H1 (cell line): ENCODE data around the gene THOC6. TPM values are rescaled to one million over a fixed set of nuclear protein-coding genes. Genes with fewer than 3 reads are reported as not detected.

Source experiments
- BCL11A ChIP-seq, 2 experiments: IDR thresholded peaks; one replicate each; pipeline ENCODE4 v1.6.1; 2011; ENCODE audit warnings: low read depth in 2 of 2, low read length in 2 of 2, mild to moderate bottlenecking in 2 of 2
- JUN ChIP-seq: IDR thresholded peaks from 2 replicates; pipeline ENCODE4 v1.6.1; 2011; ENCODE audit warnings: low read depth, mild to moderate bottlenecking, improper control_type of control experiment, low read length
- NANOG ChIP-seq: IDR thresholded peaks from 2 replicates; pipeline ENCODE4 v1.6.1; 2011; ENCODE audit warnings: low read length, low read depth, mild to moderate bottlenecking, inconsistent platforms; ENCODE audit not compliant: insufficient read depth, poor library complexity, severe bottlenecking
- PHF8 ChIP-seq: fragments of 200-600 bp; sonication (generic); conservative IDR thresholded peaks from 2 replicates; pipeline ENCODE4 v1.7.1; 2012; ENCODE audit warnings: low read depth, mild to moderate bottlenecking, inconsistent platforms, low read length, moderate library complexity
- SAP30 ChIP-seq: fragments of 300-600 bp; sonication (generic); IDR thresholded peaks from 2 replicates; pipeline ENCODE4 v1.7.1; 2012; ENCODE audit warnings: low read length, moderate library complexity, mild to moderate bottlenecking, inconsistent platforms; ENCODE audit not compliant: insufficient read depth, insufficient replicate concordance
- polyA plus RNA-seq, 7 experiments: library from polyadenylated mRNA; depleted of rRNA in 3 of 7; stranded (reverse) in 5 of 7; unstranded in 2 of 7; fragments of >200 nt in 5 of 7; fragments of 200-250 nt in 2 of 7; gene quantifications; 1 replicate in 5 of 7; 2 replicates in 1 of 7; 4 replicates in 1 of 7; pipeline versions ENCODE4 v1.2.1 to v1.2.3, GENCODE V29; 2011 to 2013; ENCODE audit warnings: missing spikeins in 2 of 7, mixed read lengths in 2 of 7
- total RNA-seq: library from RNA; stranded (reverse); fragmentation: NEBNext Ultra II Directional; extraction: Animal tissue kit (Norgen Biotek cat#: 25700); gene quantifications from 2 replicates; pipeline ENCODE4 v1.2.1, GENCODE V29; 2021
- TF ChIP-seq, protein P1 (sequence below): fragments of 300-600 bp; sonication (generic); IDR thresholded peaks from 2 replicates; pipeline ENCODE4 v1.7.1; 2012; ENCODE audit warnings: low read length, moderate library complexity, mild to moderate bottlenecking, inconsistent platforms; ENCODE audit not compliant: insufficient replicate concordance
- TF ChIP-seq, protein P2 (sequence below), 3 experiments: IDR thresholded peaks; 1 replicate in 2 of 3; 2 replicates in 1 of 3; pipeline versions ENCODE4 v1.5.1 to v1.6.1; 2011; ENCODE audit warnings: low read length in 3 of 3, mild to moderate bottlenecking in 3 of 3, inconsistent platforms in 2 of 3, low read depth in 1 of 3, moderate library complexity in 1 of 3; ENCODE audit not compliant: insufficient read depth in 1 of 3; ENCODE audit errors: control extremely low read depth in 1 of 3

The THOC6 gene
- total and polyA plus RNA-seq, 2 of the 8 experiments (the other 6 are each of a cell fraction or from before 2014, with no cell fraction given) = 78.5 to 111 TPM

DNA sequence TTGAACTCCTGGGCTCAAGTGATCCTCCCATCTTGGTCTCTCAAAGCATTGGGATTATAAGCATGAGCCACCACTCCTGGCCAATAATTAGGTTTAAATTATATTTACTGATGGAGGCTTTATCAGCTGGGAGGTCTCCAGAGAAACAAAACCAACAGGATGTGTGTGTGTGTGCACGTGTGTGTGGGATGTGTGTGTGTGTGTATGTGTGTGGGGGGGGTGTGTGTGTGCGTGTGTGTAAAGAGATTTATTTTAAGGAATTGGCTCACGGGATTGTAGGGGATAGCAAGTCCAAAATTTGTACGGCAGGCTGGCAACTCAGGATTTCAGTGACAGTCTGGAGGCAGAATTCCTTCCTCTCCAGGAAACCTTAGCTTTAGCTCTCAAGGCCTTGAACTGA lies 27.2 kb downstream of the THOC6 start (continued):
- TF ChIP-seq, protein P1, sequence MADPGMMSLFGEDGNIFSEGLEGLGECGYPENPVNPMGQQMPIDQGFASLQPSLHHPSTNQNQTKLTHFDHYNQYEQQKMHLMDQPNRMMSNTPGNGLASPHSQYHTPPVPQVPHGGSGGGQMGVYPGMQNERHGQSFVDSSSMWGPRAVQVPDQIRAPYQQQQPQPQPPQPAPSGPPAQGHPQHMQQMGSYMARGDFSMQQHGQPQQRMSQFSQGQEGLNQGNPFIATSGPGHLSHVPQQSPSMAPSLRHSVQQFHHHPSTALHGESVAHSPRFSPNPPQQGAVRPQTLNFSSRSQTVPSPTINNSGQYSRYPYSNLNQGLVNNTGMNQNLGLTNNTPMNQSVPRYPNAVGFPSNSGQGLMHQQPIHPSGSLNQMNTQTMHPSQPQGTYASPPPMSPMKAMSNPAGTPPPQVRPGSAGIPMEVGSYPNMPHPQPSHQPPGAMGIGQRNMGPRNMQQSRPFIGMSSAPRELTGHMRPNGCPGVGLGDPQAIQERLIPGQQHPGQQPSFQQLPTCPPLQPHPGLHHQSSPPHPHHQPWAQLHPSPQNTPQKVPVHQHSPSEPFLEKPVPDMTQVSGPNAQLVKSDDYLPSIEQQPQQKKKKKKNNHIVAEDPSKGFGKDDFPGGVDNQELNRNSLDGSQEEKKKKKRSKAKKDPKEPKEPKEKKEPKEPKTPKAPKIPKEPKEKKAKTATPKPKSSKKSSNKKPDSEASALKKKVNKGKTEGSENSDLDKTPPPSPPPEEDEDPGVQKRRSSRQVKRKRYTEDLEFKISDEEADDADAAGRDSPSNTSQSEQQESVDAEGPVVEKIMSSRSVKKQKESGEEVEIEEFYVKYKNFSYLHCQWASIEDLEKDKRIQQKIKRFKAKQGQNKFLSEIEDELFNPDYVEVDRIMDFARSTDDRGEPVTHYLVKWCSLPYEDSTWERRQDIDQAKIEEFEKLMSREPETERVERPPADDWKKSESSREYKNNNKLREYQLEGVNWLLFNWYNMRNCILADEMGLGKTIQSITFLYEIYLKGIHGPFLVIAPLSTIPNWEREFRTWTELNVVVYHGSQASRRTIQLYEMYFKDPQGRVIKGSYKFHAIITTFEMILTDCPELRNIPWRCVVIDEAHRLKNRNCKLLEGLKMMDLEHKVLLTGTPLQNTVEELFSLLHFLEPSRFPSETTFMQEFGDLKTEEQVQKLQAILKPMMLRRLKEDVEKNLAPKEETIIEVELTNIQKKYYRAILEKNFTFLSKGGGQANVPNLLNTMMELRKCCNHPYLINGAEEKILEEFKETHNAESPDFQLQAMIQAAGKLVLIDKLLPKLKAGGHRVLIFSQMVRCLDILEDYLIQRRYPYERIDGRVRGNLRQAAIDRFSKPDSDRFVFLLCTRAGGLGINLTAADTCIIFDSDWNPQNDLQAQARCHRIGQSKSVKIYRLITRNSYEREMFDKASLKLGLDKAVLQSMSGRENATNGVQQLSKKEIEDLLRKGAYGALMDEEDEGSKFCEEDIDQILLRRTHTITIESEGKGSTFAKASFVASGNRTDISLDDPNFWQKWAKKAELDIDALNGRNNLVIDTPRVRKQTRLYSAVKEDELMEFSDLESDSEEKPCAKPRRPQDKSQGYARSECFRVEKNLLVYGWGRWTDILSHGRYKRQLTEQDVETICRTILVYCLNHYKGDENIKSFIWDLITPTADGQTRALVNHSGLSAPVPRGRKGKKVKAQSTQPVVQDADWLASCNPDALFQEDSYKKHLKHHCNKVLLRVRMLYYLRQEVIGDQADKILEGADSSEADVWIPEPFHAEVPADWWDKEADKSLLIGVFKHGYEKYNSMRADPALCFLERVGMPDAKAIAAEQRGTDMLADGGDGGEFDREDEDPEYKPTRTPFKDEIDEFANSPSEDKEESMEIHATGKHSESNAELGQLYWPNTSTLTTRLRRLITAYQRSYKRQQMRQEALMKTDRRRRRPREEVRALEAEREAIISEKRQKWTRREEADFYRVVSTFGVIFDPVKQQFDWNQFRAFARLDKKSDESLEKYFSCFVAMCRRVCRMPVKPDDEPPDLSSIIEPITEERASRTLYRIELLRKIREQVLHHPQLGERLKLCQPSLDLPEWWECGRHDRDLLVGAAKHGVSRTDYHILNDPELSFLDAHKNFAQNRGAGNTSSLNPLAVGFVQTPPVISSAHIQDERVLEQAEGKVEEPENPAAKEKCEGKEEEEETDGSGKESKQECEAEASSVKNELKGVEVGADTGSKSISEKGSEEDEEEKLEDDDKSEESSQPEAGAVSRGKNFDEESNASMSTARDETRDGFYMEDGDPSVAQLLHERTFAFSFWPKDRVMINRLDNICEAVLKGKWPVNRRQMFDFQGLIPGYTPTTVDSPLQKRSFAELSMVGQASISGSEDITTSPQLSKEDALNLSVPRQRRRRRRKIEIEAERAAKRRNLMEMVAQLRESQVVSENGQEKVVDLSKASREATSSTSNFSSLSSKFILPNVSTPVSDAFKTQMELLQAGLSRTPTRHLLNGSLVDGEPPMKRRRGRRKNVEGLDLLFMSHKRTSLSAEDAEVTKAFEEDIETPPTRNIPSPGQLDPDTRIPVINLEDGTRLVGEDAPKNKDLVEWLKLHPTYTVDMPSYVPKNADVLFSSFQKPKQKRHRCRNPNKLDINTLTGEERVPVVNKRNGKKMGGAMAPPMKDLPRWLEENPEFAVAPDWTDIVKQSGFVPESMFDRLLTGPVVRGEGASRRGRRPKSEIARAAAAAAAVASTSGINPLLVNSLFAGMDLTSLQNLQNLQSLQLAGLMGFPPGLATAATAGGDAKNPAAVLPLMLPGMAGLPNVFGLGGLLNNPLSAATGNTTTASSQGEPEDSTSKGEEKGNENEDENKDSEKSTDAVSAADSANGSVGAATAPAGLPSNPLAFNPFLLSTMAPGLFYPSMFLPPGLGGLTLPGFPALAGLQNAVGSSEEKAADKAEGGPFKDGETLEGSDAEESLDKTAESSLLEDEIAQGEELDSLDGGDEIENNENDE = no peak
- TF ChIP-seq SAP30 = no peak
- TF ChIP-seq PHF8 = no peak
- no peak for TF ChIP-seq JUN
- no peak for TF ChIP-seq BCL11A (IDR thresholded peaks at IDR 0.05; ENCODE audit: low read depth in 2 of 2, low read length in 2 of 2)
- TF ChIP-seq, protein P2, sequence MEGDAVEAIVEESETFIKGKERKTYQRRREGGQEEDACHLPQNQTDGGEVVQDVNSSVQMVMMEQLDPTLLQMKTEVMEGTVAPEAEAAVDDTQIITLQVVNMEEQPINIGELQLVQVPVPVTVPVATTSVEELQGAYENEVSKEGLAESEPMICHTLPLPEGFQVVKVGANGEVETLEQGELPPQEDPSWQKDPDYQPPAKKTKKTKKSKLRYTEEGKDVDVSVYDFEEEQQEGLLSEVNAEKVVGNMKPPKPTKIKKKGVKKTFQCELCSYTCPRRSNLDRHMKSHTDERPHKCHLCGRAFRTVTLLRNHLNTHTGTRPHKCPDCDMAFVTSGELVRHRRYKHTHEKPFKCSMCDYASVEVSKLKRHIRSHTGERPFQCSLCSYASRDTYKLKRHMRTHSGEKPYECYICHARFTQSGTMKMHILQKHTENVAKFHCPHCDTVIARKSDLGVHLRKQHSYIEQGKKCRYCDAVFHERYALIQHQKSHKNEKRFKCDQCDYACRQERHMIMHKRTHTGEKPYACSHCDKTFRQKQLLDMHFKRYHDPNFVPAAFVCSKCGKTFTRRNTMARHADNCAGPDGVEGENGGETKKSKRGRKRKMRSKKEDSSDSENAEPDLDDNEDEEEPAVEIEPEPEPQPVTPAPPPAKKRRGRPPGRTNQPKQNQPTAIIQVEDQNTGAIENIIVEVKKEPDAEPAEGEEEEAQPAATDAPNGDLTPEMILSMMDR (IDR thresholded peaks at IDR 0.05; ENCODE audit: control extremely low read depth in 1 of 3, insufficient read depth in 1 of 3, low read depth in 1 of 3, low read length in 3 of 3) = no peak
- no peak for TF ChIP-seq NANOG
